Measurements from ENCODE around the gene TMEM45A.

DNA sequence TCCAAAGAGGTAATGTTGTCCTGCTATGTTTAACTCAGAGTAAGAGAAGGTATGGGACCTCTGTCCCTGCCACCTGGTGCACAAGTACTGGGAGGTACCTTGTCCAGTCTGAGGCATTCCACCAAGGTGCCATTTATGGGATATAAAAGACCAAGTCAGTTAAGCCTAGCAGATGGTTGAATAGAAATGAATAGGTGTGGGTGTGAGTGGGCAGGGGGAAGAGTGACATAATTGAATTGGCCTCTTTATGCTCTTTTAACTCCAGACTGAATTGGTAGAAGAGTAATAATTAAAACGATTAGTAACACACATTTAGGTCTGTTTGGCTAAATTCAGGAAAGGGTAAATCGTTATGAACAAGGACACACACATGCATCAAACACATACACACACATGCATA lies 117.5 kb downstream of the TMEM45A start:
- TF ChIP-seq RAD21 (IDR thresholded peaks at IDR 0.05; ENCODE audit: low read length): no peak
- TF ChIP-seq CTCF (IDR thresholded peaks at IDR 0.05): no peak
- no peak for TF ChIP-seq USF2 (IDR thresholded peaks at IDR 0.05; ENCODE audit: borderline replicate concordance, low read depth, low read length)
- TF ChIP-seq GATA2 (CRISPR knock-in tag; IDR thresholded peaks at IDR 0.05): no peak
- TF ChIP-seq SIN3A (IDR thresholded peaks at IDR 0.05; ENCODE audit: borderline replicate concordance, low read depth, low read length): no peak
- TF ChIP-seq EP300 (IDR thresholded peaks at IDR 0.05; ENCODE audit: borderline replicate concordance in 1 of 2, low read depth in 1 of 2, low read length in 1 of 2): no peak
- TF ChIP-seq, protein P1, sequence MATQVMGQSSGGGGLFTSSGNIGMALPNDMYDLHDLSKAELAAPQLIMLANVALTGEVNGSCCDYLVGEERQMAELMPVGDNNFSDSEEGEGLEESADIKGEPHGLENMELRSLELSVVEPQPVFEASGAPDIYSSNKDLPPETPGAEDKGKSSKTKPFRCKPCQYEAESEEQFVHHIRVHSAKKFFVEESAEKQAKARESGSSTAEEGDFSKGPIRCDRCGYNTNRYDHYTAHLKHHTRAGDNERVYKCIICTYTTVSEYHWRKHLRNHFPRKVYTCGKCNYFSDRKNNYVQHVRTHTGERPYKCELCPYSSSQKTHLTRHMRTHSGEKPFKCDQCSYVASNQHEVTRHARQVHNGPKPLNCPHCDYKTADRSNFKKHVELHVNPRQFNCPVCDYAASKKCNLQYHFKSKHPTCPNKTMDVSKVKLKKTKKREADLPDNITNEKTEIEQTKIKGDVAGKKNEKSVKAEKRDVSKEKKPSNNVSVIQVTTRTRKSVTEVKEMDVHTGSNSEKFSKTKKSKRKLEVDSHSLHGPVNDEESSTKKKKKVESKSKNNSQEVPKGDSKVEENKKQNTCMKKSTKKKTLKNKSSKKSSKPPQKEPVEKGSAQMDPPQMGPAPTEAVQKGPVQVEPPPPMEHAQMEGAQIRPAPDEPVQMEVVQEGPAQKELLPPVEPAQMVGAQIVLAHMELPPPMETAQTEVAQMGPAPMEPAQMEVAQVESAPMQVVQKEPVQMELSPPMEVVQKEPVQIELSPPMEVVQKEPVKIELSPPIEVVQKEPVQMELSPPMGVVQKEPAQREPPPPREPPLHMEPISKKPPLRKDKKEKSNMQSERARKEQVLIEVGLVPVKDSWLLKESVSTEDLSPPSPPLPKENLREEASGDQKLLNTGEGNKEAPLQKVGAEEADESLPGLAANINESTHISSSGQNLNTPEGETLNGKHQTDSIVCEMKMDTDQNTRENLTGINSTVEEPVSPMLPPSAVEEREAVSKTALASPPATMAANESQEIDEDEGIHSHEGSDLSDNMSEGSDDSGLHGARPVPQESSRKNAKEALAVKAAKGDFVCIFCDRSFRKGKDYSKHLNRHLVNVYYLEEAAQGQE (IDR thresholded peaks at IDR 0.05; ENCODE audit: low read depth, low read length): no peak
- TF ChIP-seq YY1 (IDR thresholded peaks at IDR 0.05; ENCODE audit: low read depth): no peak
